Measurements from ENCODE around the gene GTF2H2C. TPM values are rescaled to one million over a fixed set of nuclear protein-coding genes. Genes with fewer than 3 reads are reported as not detected.

Gene GTF2H2C
- total and polyA plus RNA-seq, 9 of the 15 experiments (the other 6 are each of a cell fraction or from before 2014, with no cell fraction given) = 55.6 to 108 (median 87.7) TPM

- WGBS (ENCODE audit: insufficient coverage, low coverage, missing lambda C conversion rate) = 2% methylated on average over 5 of the region's 5 CpGs
- in situ Hi-C loops (cut with MboI) (loop anchor here (25.0 kb wide), 1 partner anchor 909 kb away; no protein-coding TSS in a partner anchor), intact Hi-C loops (cut with micrococcal nuclease) (no loop called here)
- no TSS peak for BruUV-seq (replicated peaks)
- Histone ChIP-seq H3K36me3 (ENCODE audit: control insufficient read depth, insufficient read depth, low read length) (no peaks in the 10 kb centered on the region), H2AFZ (ENCODE audit: low read depth, low read length) (no peak overlapping the region), H3K4me2 (ENCODE audit: insufficient read depth, low read length) (no peak overlapping the region), H3K4me1 (replicated peaks in 1 of 2; ENCODE audit: control insufficient read depth in 2 of 2, insufficient read depth in 2 of 2, low read length in 2 of 2) (no peaks in the 10 kb centered on the region; a peak in 1 of 5 replicates), H3K4me3 (no peak overlapping the region), H3K27me3 (ENCODE audit: control insufficient read depth in 2 of 2, insufficient read depth in 2 of 2, low read length in 2 of 2) (peaks cover 20 to 25% of the 10 kb centered on the region in 2 experiments), H4K20me1 (replicated peaks; ENCODE audit: control insufficient read depth, insufficient read depth, low read length) (no peaks in the 10 kb centered on the region), H3K9ac (ENCODE audit: insufficient read depth in 1 of 2, low read depth in 2 of 2, low read length in 2 of 2) (no peak overlapping the region), H3K27ac (ENCODE audit: extremely low read depth, low read depth, low read length) (no peak overlapping the region), H3K9me1 (ENCODE audit: control insufficient read depth, insufficient read depth, low read length) (no peaks in the 10 kb centered on the region), H3K79me2 (ENCODE audit: control insufficient read depth, insufficient read depth, low read length) (no peaks in the 10 kb centered on the region), H3K9me3 (replicated peaks; ENCODE audit: control insufficient read depth, insufficient read depth, low read depth, low read length) (no peaks in the 10 kb centered on the region)
- ChIA-PET POLR2A (interaction anchor here (1.2 kb wide), 1 partner anchor 11 kb away, joined by 3 read pairs; no protein-coding TSS in a partner anchor), CTCF (ENCODE audit: low intra/inter-chr PET ratio) (no interaction called here)
- DNase-seq (ENCODE audit: extremely low read depth in 1 of 4, low spot score in 3 of 4) (no peak), FAIRE-seq (no peak), ATAC-seq (no peak)
- TF ChIP-seq TAF15 (IDR thresholded peaks at IDR 0.05; ENCODE audit: low read depth, low read length) (no peak), KLF16 (IDR thresholded peaks at IDR 0.05) (no peak), E2F4 (CRISPR knock-in tag; IDR thresholded peaks at IDR 0.05; ENCODE audit: low read depth) (no peak), EHMT2 (IDR thresholded peaks at IDR 0.05) (no peak), ZNF407 (IDR thresholded peaks at IDR 0.05; ENCODE audit: low read depth) (no peak), ZNF740 (CRISPR knock-in tag; IDR thresholded peaks at IDR 0.05) (no peak), ZNF740 (tag; IDR thresholded peaks at IDR 0.05) (no peak), USF1 (CRISPR knock-in tag; IDR thresholded peaks at IDR 0.05) (no peak), CSDE1 (IDR thresholded peaks at IDR 0.05) (no peak), MCM5 (IDR thresholded peaks at IDR 0.05; ENCODE audit: low read depth) (no peak), CHD2 (IDR thresholded peaks at IDR 0.05; ENCODE audit: low read depth, low read length) (no peak)
These were observed 32.0 kb upstream of the GTF2H2C start for GRCh38 chr5:69528035-69528434.

Data from K562 (cell line).